WTC11 (cell line): ENCODE data around the gene IL17RE. TPM values are rescaled to one million over a fixed set of nuclear protein-coding genes. Genes with fewer than 3 reads are reported as not detected.

Experiments
- total RNA-seq: library from RNA; stranded (reverse); gene quantifications from 3 replicates; pipeline ENCODE4 v1.2.3, GENCODE V29; 2021

The IL17RE gene
- total RNA-seq, 1 experiment from 2014 or later, result 4.2 TPM

Other genes with a start within 250 kb of the IL17RE start
- gene CPNE9, start 199.0 kb upstream of the IL17RE start, total RNA-seq, result 3.2 to 6.6 TPM (median 6.0 TPM) in 3 replicates
- gene BRPF1, start 171.1 kb upstream of the IL17RE start, total RNA-seq, result 20.4 to 22.8 TPM (median 21.4 TPM) in 3 replicates
- gene OGG1, start 152.9 kb upstream of the IL17RE start, total RNA-seq, result 23.6 to 27.3 TPM (median 26.7 TPM) in 3 replicates
- 3.1 to 6.6 TPM (median 5.9 TPM) in 3 replicates for gene CAMK1, start 132.9 kb upstream of the IL17RE start, total RNA-seq
- gene TADA3, start 110.4 kb upstream of the IL17RE start, total RNA-seq, result 49.0 to 57.9 TPM (median 55.9 TPM) in 3 replicates
- gene ARPC4, start 109.8 kb upstream of the IL17RE start, total RNA-seq, result 127 to 143 TPM (median 133 TPM) in 3 replicates
- 11.1 to 14.7 TPM (median 12.3 TPM) in 3 replicates for gene TTLL3, start 92.6 kb upstream of the IL17RE start, total RNA-seq
- 83.0 to 95.5 TPM (median 90.8 TPM) in 3 replicates for gene RPUSD3, start 58.8 kb upstream of the IL17RE start, total RNA-seq
- not detected in 3 replicates for gene CIDEC, start 22.6 kb upstream of the IL17RE start, total RNA-seq
- 25.6 to 30.1 TPM (median 28.7 TPM) in 3 replicates for gene JAGN1, start 12.2 kb upstream of the IL17RE start, total RNA-seq
- 10.1 to 11.8 TPM (median 10.2 TPM) in 3 replicates for gene IL17RC, start 14.2 kb downstream of the IL17RE start, total RNA-seq
- 18.8 to 36.2 TPM (median 35.9 TPM) in 3 replicates for gene CRELD1, start 31.0 kb downstream of the IL17RE start, total RNA-seq
- 9.2 to 11.5 TPM (median 11.4 TPM) in 3 replicates for gene PRRT3, start 49.6 kb downstream of the IL17RE start, total RNA-seq
- 38.0 to 43.8 TPM (median 42.1 TPM) in 3 replicates for gene EMC3, start 84.0 kb downstream of the IL17RE start, total RNA-seq
- gene FANCD2, start 123.6 kb downstream of the IL17RE start, total RNA-seq, result 69.6 to 73.5 TPM (median 73.1 TPM) in 3 replicates
- not detected in 3 replicates for gene FANCD2OS, start 205.4 kb downstream of the IL17RE start, total RNA-seq
- 107 to 121 TPM (median 117 TPM) in 3 replicates for gene BRK1, start 212.8 kb downstream of the IL17RE start, total RNA-seq
- 49.5 to 51.3 TPM (median 50.7 TPM) in 3 replicates for gene VHL, start 238.9 kb downstream of the IL17RE start, total RNA-seq